H1 (cell line): Measurements from ENCODE around the gene GMCL2. TPM values are rescaled to one million over a fixed set of nuclear protein-coding genes. Genes with fewer than 3 reads are reported as not detected.

Source experiments
- BACH1 ChIP-seq: IDR thresholded peaks from 2 replicates; pipeline ENCODE4 v1.6.1; 2012; ENCODE audit warnings: low read length, improper control_type of control experiment
- EGR1 ChIP-seq: IDR thresholded peaks from 2 replicates; pipeline ENCODE4 v1.6.1; 2011; ENCODE audit warnings: low read depth, low read length, borderline replicate concordance
- JUND ChIP-seq: IDR thresholded peaks from 2 replicates; pipeline ENCODE4 v1.6.1; 2011; ENCODE audit warnings: mild to moderate bottlenecking, improper control_type of control experiment, low read length
- KDM5A ChIP-seq: fragments of 200-600 bp; IDR thresholded peaks from 2 replicates; pipeline ENCODE4 v1.7.1; 2012; ENCODE audit warnings: mild to moderate bottlenecking, low read length, inconsistent platforms, mixed read lengths
- RNF2 ChIP-seq: fragments of 200-900, 300-1000 bp; sonication (generic); IDR thresholded peaks from 2 replicates; pipeline ENCODE4 v1.7.1; 2016; ENCODE audit warnings: borderline replicate concordance, low read depth, mild to moderate bottlenecking, antibody characterized with exemption, low read length; ENCODE audit not compliant: poor library complexity, severe bottlenecking; ENCODE audit errors: missing control alignments
- polyA plus RNA-seq, 7 experiments: library from polyadenylated mRNA; depleted of rRNA in 3 of 7; stranded (reverse) in 5 of 7; unstranded in 2 of 7; fragments of >200 nt in 5 of 7; fragments of 200-250 nt in 2 of 7; gene quantifications; 1 replicate in 5 of 7; 2 replicates in 1 of 7; 4 replicates in 1 of 7; pipeline versions ENCODE4 v1.2.1 to v1.2.3, GENCODE V29; 2011 to 2013; ENCODE audit warnings: missing spikeins in 2 of 7, mixed read lengths in 2 of 7
- total RNA-seq: library from RNA; stranded (reverse); fragmentation: NEBNext Ultra II Directional; extraction: Animal tissue kit (Norgen Biotek cat#: 25700); gene quantifications from 2 replicates; pipeline ENCODE4 v1.2.1, GENCODE V29; 2021

Gene GMCL2
- total and polyA plus RNA-seq, 2 of the 8 experiments (the other 6 are each of a cell fraction or from before 2014, with no cell fraction given): 0.13 TPM; not detected in 1

- TF ChIP-seq BACH1: no peak
- TF ChIP-seq EGR1: no peak
- no peak for TF ChIP-seq JUND
- no peak for TF ChIP-seq RNF2
- TF ChIP-seq KDM5A: no peak
Measured at GRCh38 chr5:178193251-178193809, 6.2 kb upstream of the GMCL2 start (continued).
